ENCODE measurements around the gene BBS9. TPM values are rescaled to one million over a fixed set of nuclear protein-coding genes. Genes with fewer than 3 reads are reported as not detected.

The BBS9 gene
- total and polyA plus RNA-seq, 4 donors, result 2.3 to 9.5 (median 4.5) TPM

DNA sequence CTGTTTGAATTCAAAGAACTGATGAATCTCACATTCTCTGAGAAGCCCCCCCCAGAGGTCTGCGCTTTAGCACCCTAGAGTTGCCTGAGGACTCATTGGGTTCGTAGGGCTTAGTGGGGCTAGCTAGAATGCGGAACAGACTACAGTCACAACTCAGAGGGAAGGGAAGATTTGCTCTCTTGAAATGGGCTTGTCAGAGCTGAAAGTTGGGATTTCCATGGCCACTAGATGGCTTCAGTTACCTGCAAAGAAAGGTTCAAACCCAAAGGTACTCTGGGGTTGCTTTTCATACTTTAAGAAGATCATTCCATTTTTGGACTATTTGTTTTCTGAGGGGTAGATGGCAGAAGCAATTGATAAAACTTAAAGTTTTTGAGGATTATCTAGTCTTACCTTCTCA is 205.0 kb downstream of the BBS9 start:
- Histone ChIP-seq H3K9ac (ENCODE audit: low read depth in 1 of 2, low read length in 2 of 2) (no peak overlapping the region), H3K36me3 (ENCODE audit: control insufficient read depth in 4 of 4, insufficient read depth in 3 of 4, low read depth in 1 of 4, low read length in 3 of 4) (no peaks in the 10 kb centered on the region), H3K27ac (ENCODE audit: low read depth in 1 of 2, low read length in 2 of 2) (no peak overlapping the region), H3K4me1 (ENCODE audit: control insufficient read depth in 4 of 4, insufficient read depth in 4 of 4, low read length in 3 of 4) (no peaks in the 10 kb centered on the region), H3K27me3 (ENCODE audit: control insufficient read depth in 4 of 4, insufficient read depth in 4 of 4, low read length in 3 of 4) (no peaks in the 10 kb centered on the region), H3K9me3 (ENCODE audit: control insufficient read depth in 4 of 4, low read length in 3 of 4) (no peaks in the 10 kb centered on the region), H3K4me3 (ENCODE audit: low read depth in 1 of 3, low read length in 3 of 3) (no peak overlapping the region)
- DNase-seq (ENCODE audit: low spot score), result no peak
- WGBS, result 82% methylated on average over 3 of the region's 3 CpGs
- no peak for TF ChIP-seq JUND (IDR thresholded peaks at IDR 0.05)
- TF ChIP-seq NR2F2 (IDR thresholded peaks at IDR 0.05), result no peak
- TF ChIP-seq, protein P1, sequence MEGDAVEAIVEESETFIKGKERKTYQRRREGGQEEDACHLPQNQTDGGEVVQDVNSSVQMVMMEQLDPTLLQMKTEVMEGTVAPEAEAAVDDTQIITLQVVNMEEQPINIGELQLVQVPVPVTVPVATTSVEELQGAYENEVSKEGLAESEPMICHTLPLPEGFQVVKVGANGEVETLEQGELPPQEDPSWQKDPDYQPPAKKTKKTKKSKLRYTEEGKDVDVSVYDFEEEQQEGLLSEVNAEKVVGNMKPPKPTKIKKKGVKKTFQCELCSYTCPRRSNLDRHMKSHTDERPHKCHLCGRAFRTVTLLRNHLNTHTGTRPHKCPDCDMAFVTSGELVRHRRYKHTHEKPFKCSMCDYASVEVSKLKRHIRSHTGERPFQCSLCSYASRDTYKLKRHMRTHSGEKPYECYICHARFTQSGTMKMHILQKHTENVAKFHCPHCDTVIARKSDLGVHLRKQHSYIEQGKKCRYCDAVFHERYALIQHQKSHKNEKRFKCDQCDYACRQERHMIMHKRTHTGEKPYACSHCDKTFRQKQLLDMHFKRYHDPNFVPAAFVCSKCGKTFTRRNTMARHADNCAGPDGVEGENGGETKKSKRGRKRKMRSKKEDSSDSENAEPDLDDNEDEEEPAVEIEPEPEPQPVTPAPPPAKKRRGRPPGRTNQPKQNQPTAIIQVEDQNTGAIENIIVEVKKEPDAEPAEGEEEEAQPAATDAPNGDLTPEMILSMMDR (IDR thresholded peaks at IDR 0.05; ENCODE audit: low read depth, low read length, missing input control), result peak; percentile 33
- TF ChIP-seq RAD21 (IDR thresholded peaks at IDR 0.05), result peak; percentile 67 to 76

DNA sequence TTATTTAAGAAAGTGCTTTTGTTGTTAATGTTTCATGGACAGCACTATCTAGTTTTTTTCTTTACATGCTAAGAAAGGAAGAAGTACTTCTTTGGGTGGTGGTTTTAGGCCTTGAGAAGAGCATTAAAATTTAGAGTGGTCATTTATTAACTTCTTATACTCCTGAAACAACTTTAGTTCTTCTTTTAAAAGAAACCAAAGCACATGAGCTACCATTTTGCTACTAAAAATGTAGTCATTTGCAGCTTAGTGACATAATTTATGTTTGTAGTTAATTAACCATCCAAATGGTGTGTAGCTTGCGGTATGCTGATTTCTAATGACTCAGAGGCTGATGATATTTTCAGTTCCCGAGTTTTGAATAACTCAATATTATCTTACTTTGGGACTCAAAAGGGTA is 207.5 kb downstream of the BBS9 start:
- Histone ChIP-seq H3K27me3 (ENCODE audit: control insufficient read depth in 4 of 4, insufficient read depth in 4 of 4, low read length in 3 of 4) (no peaks in the 10 kb centered on the region), H3K36me3 (ENCODE audit: control insufficient read depth in 4 of 4, insufficient read depth in 3 of 4, low read depth in 1 of 4, low read length in 3 of 4) (no peaks in the 10 kb centered on the region), H3K27ac (ENCODE audit: low read depth in 1 of 2, low read length in 2 of 2) (no peak overlapping the region), H3K9me3 (ENCODE audit: control insufficient read depth in 4 of 4, low read length in 3 of 4) (no peaks in the 10 kb centered on the region), H3K4me1 (ENCODE audit: control insufficient read depth in 4 of 4, insufficient read depth in 4 of 4, low read length in 3 of 4) (no peaks in the 10 kb centered on the region), H3K9ac (ENCODE audit: low read depth in 1 of 2, low read length in 2 of 2) (no peak overlapping the region), H3K4me3 (ENCODE audit: low read depth in 1 of 3, low read length in 3 of 3) (no peak overlapping the region)
- DNase-seq (ENCODE audit: low spot score), result no peak
- TF ChIP-seq, protein P2, sequence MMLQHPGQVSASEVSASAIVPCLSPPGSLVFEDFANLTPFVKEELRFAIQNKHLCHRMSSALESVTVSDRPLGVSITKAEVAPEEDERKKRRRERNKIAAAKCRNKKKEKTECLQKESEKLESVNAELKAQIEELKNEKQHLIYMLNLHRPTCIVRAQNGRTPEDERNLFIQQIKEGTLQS (IDR thresholded peaks at IDR 0.05), result no peak
- TF ChIP-seq, protein P3, sequence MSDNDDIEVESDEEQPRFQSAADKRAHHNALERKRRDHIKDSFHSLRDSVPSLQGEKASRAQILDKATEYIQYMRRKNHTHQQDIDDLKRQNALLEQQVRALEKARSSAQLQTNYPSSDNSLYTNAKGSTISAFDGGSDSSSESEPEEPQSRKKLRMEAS (IDR thresholded peaks at IDR 0.05), result no peak
- no peak for TF ChIP-seq EGR1 (IDR thresholded peaks at IDR 0.05; ENCODE audit: low read depth in 2 of 2)
- TF ChIP-seq, protein P4, sequence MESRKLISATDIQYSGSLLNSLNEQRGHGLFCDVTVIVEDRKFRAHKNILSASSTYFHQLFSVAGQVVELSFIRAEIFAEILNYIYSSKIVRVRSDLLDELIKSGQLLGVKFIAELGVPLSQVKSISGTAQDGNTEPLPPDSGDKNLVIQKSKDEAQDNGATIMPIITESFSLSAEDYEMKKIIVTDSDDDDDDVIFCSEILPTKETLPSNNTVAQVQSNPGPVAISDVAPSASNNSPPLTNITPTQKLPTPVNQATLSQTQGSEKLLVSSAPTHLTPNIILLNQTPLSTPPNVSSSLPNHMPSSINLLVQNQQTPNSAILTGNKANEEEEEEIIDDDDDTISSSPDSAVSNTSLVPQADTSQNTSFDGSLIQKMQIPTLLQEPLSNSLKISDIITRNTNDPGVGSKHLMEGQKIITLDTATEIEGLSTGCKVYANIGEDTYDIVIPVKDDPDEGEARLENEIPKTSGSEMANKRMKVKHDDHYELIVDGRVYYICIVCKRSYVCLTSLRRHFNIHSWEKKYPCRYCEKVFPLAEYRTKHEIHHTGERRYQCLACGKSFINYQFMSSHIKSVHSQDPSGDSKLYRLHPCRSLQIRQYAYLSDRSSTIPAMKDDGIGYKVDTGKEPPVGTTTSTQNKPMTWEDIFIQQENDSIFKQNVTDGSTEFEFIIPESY (IDR thresholded peaks at IDR 0.05), result no peak
- TF ChIP-seq HNF4A (conservative IDR thresholded peaks at IDR 0.05), result no peak
- no peak for TF ChIP-seq RXRA (IDR thresholded peaks at IDR 0.05)
- TF ChIP-seq, protein P5, sequence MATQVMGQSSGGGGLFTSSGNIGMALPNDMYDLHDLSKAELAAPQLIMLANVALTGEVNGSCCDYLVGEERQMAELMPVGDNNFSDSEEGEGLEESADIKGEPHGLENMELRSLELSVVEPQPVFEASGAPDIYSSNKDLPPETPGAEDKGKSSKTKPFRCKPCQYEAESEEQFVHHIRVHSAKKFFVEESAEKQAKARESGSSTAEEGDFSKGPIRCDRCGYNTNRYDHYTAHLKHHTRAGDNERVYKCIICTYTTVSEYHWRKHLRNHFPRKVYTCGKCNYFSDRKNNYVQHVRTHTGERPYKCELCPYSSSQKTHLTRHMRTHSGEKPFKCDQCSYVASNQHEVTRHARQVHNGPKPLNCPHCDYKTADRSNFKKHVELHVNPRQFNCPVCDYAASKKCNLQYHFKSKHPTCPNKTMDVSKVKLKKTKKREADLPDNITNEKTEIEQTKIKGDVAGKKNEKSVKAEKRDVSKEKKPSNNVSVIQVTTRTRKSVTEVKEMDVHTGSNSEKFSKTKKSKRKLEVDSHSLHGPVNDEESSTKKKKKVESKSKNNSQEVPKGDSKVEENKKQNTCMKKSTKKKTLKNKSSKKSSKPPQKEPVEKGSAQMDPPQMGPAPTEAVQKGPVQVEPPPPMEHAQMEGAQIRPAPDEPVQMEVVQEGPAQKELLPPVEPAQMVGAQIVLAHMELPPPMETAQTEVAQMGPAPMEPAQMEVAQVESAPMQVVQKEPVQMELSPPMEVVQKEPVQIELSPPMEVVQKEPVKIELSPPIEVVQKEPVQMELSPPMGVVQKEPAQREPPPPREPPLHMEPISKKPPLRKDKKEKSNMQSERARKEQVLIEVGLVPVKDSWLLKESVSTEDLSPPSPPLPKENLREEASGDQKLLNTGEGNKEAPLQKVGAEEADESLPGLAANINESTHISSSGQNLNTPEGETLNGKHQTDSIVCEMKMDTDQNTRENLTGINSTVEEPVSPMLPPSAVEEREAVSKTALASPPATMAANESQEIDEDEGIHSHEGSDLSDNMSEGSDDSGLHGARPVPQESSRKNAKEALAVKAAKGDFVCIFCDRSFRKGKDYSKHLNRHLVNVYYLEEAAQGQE (IDR thresholded peaks at IDR 0.05), result no peak
- no peak for TF ChIP-seq GABPA (IDR thresholded peaks at IDR 0.05 in 1 of 2, conservative IDR thresholded peaks at IDR 0.05 in 1 of 2)
- TF ChIP-seq SP1 (IDR thresholded peaks at IDR 0.05), result no peak
- TF ChIP-seq JUND (IDR thresholded peaks at IDR 0.05), result no peak
- no peak for TF ChIP-seq YY1 (IDR thresholded peaks at IDR 0.05)
- TF ChIP-seq RAD21 (IDR thresholded peaks at IDR 0.05), result no peak
- no peak for TF ChIP-seq TAF1 (conservative IDR thresholded peaks at IDR 0.05)
- no peak for TF ChIP-seq FOXA1 (IDR thresholded peaks at IDR 0.05)
- 96% methylated on average over 2 of the region's 2 CpGs for WGBS
